GOT3 (cell line): ENCODE data around the gene SLC22A6.

Experiments
- DNase-seq: peaks from one replicate; lab custom pipeline; 2025; ENCODE audit warnings: mixed read lengths; lab: John Stamatoyannopoulos, UW

Gene SLC22A6

DNA sequence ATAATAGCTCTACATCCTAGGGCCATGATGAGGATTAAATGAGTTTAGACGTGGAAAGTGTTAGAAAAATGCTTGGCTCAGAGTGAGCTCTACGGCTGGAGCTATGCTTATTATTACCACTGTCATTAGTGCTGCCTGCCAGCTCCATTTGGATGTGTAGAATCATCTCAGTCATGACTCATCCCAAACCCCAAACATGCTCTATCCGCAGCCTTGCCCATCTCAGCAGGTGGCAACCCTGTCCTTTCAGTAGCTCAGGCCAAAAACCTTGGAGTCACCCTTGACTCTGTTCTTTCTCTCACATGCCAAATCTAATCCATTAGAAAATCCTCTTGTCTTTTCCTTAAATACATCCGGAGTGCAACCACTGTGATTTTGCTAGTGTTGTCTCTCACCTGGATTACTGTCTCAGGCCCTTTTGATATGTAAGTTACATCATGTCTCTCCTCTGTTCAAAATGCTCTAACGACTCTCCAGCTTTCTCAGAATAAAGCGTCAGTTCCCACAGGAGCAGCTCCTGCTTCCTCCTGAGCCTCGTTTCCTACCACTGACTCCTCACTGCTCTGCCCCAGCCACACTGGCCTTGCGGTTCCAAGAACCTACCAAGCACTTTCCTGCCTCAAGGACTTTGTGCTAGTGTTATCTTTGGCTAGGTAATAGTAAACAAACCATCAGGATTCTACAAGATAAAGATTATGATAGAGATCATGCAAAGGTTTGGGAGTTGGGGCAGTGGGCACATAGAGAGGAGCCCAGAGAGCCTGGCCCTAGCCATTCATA is 53.1 kb downstream of the SLC22A6 start:
- DNase-seq = no peak

DNA sequence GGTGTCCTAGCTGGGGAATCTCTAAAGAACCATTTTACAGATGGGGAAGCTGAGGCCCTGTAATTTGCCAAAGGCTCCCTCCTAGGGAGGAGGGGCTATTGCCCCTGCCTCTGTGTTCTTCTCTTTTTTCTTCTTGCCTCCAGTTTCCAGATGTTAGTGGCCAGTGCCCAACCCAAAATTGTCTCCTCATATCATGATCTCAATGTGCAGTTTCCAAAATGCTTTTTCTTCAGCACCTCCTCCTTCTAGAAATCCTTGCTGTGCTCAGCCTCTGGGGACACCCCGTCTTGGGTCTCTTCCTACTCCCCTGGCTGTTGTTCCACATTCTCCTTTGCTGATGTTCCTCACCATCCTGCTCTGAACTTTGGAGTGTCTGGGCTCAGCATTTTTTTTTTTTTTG is 54.1 kb downstream of the SLC22A6 start:
- DNase-seq = no peak

DNA sequence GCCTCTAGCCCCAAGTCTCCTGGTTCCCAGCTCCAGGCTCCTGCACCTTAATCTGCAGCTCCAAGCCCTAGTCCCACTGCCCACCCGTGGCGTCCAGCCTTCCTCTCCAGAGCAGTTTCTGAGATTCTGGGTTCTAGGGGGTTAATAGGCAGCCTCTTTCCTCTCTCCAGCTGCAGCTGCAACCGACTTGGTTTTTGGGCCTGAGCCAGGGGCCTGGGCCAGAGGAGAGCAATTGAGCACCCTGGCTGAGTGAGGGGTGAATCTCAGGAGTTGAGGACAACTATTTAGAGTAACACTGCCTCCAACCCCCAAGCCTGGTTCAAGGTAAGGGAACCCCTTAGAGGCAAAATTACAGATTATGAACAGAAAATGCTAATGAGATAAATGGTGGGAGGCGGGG is 54.6 kb downstream of the SLC22A6 start:
- DNase-seq = no peak

DNA sequence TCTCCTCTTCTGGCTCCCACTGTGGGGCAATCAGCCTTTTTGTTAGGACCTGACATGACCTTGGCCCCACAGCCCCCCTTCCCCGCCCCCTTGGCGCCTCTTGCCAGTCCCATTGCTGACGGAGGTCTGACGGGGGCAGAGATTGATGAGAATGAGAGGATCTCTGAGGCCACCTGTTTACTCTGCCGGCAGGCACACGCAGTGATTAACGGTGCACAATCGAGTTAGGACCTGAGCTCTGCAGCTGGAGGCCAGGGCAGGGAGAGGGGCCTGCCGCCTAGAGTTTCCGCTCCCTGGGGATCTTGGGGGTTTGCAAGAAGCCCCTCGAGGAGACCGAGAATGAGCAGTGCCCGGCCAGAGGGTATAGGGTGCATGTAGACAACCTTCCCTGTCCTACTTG is 56.8 kb downstream of the SLC22A6 start:
- no peak for DNase-seq

DNA sequence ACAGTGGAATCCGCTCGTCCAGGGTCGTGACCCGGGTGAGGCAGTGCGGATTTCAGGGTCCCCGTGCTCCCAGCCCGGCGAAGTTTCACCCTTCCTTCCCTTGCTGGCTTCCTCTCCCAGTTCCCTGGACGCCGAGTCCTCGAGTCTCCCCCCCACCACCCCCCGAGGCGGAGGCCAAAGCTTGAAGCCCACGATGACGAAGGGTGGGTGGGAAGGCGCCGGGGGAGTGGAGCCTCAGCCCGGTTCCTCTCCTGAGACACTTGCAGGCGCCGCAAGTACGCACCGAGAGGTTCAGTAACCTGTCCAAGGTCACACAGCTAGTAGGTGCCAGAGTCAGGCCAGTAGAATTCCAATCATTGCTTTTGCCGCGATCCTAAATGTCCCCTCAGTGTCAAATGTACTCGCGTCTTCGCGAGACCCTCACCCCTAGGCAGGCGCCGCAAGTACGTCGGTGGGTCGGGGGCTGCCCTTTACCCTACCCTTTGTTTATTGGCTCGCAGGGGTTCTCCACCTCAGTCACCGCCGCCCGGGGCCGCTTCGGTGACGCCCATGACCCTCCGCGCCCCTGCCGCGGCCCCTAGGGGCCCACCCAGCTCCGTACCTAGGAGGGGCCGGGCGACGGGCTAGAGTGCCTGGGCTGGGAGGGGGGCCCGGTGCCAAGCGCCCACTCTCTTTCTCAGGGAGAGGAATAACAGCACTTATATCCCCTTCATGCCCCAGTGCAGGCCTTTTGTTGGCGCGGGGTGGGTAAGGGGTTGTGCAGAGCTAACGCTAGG is 57.9 kb downstream of the SLC22A6 start:
- DNase-seq = no peak
